OCI-LY3 (cell line): ENCODE results near the gene TBK1.

Source experiments
- H2AFZ ChIP-seq: fragments of 200-600, 300-600 bp; shearing (Covaris generic); 2 replicates; pipeline ENCODE4 v1.6.0; 2014; ENCODE audit warnings: antibody characterized with exemption, low read depth, low read length
- H3K27ac ChIP-seq: fragments of 200-600, 300-600 bp; sonication (generic); 2 replicates; pipeline ENCODE4 v1.5.1; 2014; ENCODE audit warnings: mild to moderate bottlenecking, low read length, moderate library complexity, mixed read lengths
- H3K27me3 ChIP-seq: fragments of 200-600, 300-600 bp; sonication (generic); 2 replicates; pipeline ENCODE4 v1.6.1; 2014; ENCODE audit warnings: low read depth, low read length, mixed read lengths
- H3K36me3 ChIP-seq: fragments of 200-600, 300-600 bp; sonication (generic); replicated peaks from 2 replicates; pipeline ENCODE3; 2014; ENCODE audit warnings: low read depth, low read length, mixed read lengths
- H3K4me1 ChIP-seq: fragments of 300-600, 200-600 bp; sonication (generic); 2 replicates; pipeline ENCODE4 v1.6.1; 2014; ENCODE audit warnings: low read length, mixed read lengths
- H3K4me2 ChIP-seq: fragments of 200-600, 300-600 bp; sonication (generic); 2 replicates; pipeline ENCODE4 v1.6.1; 2014; ENCODE audit warnings: low read length, mixed read lengths
- H3K4me3 ChIP-seq: fragments of 300-600, 200-600 bp; sonication (generic); 2 replicates; pipeline ENCODE4 v1.5.1; 2014; ENCODE audit warnings: antibody characterized with exemption, mild to moderate bottlenecking, low read length, moderate library complexity
- H3K79me2 ChIP-seq: fragments of 300-600, 200-600 bp; shearing (Covaris generic); 2 replicates; pipeline ENCODE4 v1.6.1; 2014; ENCODE audit warnings: mild to moderate bottlenecking, low read length, mixed read lengths
- H3K9ac ChIP-seq: fragments of 300-600, 200-600 bp; shearing (Covaris generic); 2 replicates; pipeline ENCODE4 v1.6.0; 2014; ENCODE audit warnings: mild to moderate bottlenecking, low read length, moderate library complexity
- H3K9me3 ChIP-seq: fragments of 200-600, 300-600 bp; shearing (Covaris generic); 2 replicates; pipeline ENCODE4 v1.6.1; 2014; ENCODE audit warnings: low read length, mixed read lengths; ENCODE audit not compliant: insufficient read depth
- H4K20me1 ChIP-seq: fragments of 200-600, 300-600 bp; sonication (generic); 2 replicates; pipeline ENCODE4 v1.6.1; 2016; ENCODE audit warnings: low read length, mixed read lengths; ENCODE audit not compliant: insufficient read depth
- EZH2phosphoT487 ChIP-seq: fragments of 200-600 bp; shearing (Covaris generic); IDR thresholded peaks from 2 replicates; pipeline ENCODE4 v1.6.1; 2018; ENCODE audit warnings: antibody characterized with exemption, mixed run types, low read depth
- TF ChIP-seq, protein P1 (sequence below): fragments of 200-600, 300-600 bp; sonication (generic); IDR thresholded peaks from 2 replicates; pipeline ENCODE4 v1.5.1; 2014; ENCODE audit warnings: antibody characterized with exemption, low read length, low read depth

TBK1 gene

GRCh38 chr12:64500394-64500793 is 48.5 kb downstream of the TBK1 start:
- H3K27me3 ChIP-seq: no peaks in the 10 kb centered on the region
- peaks cover 54% of the 10 kb centered on the region for H3K36me3 ChIP-seq
- peaks cover 14% of the 10 kb centered on the region for H3K4me1 ChIP-seq
- H3K9ac ChIP-seq: no peak overlapping the region
- no peak overlapping the region for H2AFZ ChIP-seq
- H3K79me2 ChIP-seq: no peaks in the 10 kb centered on the region
- TF ChIP-seq, protein P1, sequence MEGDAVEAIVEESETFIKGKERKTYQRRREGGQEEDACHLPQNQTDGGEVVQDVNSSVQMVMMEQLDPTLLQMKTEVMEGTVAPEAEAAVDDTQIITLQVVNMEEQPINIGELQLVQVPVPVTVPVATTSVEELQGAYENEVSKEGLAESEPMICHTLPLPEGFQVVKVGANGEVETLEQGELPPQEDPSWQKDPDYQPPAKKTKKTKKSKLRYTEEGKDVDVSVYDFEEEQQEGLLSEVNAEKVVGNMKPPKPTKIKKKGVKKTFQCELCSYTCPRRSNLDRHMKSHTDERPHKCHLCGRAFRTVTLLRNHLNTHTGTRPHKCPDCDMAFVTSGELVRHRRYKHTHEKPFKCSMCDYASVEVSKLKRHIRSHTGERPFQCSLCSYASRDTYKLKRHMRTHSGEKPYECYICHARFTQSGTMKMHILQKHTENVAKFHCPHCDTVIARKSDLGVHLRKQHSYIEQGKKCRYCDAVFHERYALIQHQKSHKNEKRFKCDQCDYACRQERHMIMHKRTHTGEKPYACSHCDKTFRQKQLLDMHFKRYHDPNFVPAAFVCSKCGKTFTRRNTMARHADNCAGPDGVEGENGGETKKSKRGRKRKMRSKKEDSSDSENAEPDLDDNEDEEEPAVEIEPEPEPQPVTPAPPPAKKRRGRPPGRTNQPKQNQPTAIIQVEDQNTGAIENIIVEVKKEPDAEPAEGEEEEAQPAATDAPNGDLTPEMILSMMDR: no peak
- TF ChIP-seq EZH2phosphoT487: no peak
- H4K20me1 ChIP-seq: no peaks in the 10 kb centered on the region
- H3K4me3 ChIP-seq: no peak overlapping the region
- no peak overlapping the region for H3K4me2 ChIP-seq
- H3K9me3 ChIP-seq: no peaks in the 10 kb centered on the region
- H3K27ac ChIP-seq: no peak overlapping the region

DNA sequence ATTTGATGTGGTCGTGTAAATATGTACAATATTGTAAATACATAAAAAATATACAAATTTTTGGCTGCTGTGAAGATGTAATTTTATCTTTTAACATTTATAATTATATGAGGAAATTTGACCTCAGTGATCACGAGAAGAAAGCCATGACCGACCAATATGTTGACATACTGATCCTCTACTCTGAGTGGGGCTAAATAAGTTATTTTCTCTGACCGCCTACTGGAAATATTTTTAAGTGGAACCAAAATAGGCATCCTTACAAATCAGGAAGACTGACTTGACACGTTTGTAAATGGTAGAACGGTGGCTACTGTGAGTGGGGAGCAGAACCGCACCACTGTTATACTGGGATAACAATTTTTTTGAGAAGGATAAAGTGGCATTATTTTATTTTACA is 49.6 kb downstream of the TBK1 start:
- H3K36me3 ChIP-seq: peaks cover 46% of the 10 kb centered on the region
- H3K4me3 ChIP-seq: no peak overlapping the region
- peaks cover 11% of the 10 kb centered on the region for H3K4me1 ChIP-seq
- no peak for TF ChIP-seq EZH2phosphoT487
- TF ChIP-seq, protein P1: no peak
- H2AFZ ChIP-seq: no peak overlapping the region
- no peak overlapping the region for H3K4me2 ChIP-seq
- no peaks in the 10 kb centered on the region for H3K27me3 ChIP-seq
- no peaks in the 10 kb centered on the region for H3K9me3 ChIP-seq
- H3K27ac ChIP-seq: no peak overlapping the region
- H4K20me1 ChIP-seq: no peaks in the 10 kb centered on the region
- H3K79me2 ChIP-seq: no peaks in the 10 kb centered on the region
- H3K9ac ChIP-seq: no peak overlapping the region

DNA sequence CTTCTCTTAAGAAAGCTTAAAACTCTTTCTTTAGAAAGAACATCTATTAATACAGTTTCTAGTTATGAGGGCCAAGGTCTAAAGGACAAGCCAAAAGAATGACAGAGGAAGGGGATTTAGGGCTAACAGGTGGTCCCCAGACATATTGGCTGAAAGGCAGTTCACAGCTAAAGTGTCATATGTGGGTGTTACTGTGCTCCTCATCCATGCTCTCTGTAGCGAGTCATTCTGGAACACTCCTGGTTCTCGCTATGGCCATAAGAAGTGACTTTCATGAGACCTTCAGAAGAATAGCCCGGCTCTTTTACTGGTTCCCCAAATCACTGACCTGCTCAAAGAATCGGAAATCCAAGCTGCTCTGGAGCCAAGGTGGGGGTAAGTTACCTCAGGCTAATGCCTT is 55.0 kb downstream of the TBK1 start:
- Histone ChIP-seq H4K20me1 (no peaks in the 10 kb centered on the region), H3K4me1 (peaks cover 3% of the 10 kb centered on the region), H3K27me3 (no peaks in the 10 kb centered on the region), H3K27ac (no peak overlapping the region), H2AFZ (no peak overlapping the region), H3K79me2 (no peaks in the 10 kb centered on the region), H3K4me3 (no peak overlapping the region), H3K9me3 (no peaks in the 10 kb centered on the region), H3K36me3 (peaks cover 7% of the 10 kb centered on the region), H3K4me2 (no peak overlapping the region), H3K9ac (no peak overlapping the region)
- TF ChIP-seq, protein P1: no peak
- TF ChIP-seq EZH2phosphoT487: no peak

DNA sequence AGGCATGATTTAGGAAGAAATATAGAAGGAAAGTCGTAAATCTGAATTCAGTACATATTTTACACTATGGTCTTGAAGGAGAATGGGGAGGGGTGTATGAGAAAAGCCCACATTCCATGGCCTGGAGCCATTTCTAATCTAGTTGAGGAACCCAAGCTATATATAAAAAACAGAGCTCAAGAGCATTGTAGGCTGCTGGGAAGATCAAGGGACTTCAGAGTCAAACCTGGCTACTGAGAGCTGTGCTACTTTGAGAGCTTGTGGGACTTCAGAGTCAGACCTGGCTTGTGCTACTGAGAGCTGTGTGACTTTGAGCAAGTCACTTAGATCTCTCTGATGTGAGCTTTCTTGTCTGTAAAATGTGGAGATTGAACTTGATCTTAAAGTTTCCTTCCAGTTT is 58.7 kb downstream of the TBK1 start:
- Histone ChIP-seq H3K79me2 (no peaks in the 10 kb centered on the region), H3K4me3 (no peak overlapping the region), H2AFZ (no peak overlapping the region), H3K9ac (no peak overlapping the region), H3K36me3 (no peaks in the 10 kb centered on the region), H3K27ac (no peak overlapping the region), H4K20me1 (no peaks in the 10 kb centered on the region), H3K4me1 (no peaks in the 10 kb centered on the region), H3K4me2 (no peak overlapping the region), H3K27me3 (no peaks in the 10 kb centered on the region), H3K9me3 (no peaks in the 10 kb centered on the region)
- TF ChIP-seq EZH2phosphoT487: no peak
- TF ChIP-seq, protein P1: no peak
